Limb (tissue), 2 donors: ENCODE results near the gene CCDC117.

Experiments
- DNase-seq, 2 donors: peaks; one replicate each; pipeline ENCODE4 v3.0.0-alpha.2; 2016; ENCODE audit errors: extremely low spot score in 2 of 2

Gene CCDC117

DNA sequence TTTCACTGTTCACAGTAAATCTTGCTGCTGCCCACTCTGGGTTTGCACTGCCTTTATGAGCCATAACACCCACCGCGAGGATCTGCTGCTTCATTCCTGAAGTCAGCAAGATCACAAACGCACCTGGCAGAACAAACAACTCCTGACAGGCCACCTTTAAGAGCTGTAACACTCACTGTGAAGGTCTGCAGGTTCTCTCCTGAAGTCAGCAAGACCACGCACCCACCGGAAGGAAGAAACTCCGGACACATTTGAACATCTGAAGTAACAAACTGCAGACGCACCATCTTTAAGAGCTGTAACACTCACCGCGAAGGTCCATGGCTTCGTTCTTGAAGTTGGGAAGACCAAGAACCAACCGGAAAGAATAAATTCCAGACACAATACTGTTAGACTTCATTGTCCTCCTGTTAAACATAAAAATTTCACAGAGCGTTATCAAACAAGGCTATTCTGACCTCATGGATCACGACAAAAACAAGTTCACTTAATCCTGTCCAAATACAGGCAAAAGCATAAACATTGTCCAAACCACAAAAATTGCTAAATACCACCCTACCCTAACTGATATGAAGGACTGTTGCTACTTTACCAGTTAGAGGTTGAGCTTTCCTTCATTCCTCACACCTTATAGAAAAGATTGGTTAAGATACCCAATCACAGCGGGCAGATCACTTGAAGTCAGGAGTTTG lies 3.0 kb upstream of the CCDC117 start:
- no peak for DNase-seq

DNA sequence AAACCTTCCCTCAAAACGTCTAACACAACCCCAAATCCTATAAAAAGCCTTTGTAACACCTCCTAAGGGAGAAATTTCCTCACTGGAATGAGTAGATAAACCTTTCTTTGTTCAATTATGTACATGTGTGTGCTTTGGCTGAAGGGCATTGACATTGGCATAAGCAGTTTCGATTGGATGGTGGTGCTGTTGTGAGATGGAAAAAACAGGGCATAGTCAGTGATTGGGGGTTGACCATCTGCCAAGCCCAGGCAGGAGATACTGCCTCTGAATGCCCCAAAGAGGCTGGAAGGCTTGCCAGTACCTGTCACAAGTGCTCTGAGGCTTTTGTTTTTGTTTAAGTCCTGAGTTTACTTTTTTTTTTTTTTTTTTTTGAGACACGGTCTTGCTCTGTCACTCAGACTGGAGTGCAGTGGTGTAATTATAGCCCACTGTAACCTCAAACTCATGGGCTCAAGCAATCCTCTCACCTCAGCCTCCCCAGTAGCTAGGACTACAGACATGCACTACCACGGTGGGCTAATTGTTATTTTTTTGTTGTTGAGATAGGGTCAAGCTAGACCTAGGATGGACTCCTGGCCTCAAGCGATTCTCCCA lies 1.2 kb upstream of the CCDC117 start:
- DNase-seq: no peak

DNA sequence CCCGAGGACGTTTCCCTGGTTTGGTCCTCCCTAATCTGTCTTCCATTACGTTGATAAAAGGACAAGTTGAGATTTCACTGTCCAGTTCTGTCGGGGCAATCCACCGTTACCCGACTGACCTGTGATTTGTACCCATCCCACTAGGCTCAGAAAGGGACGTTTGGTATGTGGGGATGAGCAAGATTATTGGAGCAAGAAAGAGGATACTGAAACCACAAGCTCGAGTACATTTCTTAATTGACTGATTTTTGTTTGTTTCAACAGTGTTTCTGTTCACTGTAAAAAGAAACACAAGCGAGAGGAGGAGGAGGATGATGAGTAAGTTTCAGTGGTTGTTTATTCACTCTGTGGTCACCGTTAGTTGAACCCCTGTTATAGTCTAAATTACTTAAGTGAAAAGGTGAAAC lies 969 bp downstream of the CCDC117 start:
- DNase-seq: no peak

DNA sequence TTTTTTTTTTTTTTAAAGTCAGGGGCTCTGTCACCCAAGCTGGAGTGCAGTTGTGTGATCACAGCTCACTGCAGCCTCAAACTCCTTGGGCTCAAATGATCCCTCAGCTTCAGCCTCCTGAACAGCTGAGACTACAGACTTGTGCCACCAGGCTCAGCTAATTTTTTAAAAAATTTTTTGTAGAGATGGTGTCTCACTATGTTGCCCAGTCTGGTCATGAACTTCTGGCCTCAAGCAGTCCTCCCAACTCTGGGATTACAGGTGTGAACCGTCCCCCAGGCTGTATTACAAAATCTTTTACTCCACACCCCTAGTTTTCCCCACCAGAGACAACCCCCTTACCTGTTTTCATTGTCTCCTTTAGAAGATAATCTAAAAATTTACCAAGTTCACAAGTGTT lies 1.9 kb downstream of the CCDC117 start:
- no peak for DNase-seq

DNA sequence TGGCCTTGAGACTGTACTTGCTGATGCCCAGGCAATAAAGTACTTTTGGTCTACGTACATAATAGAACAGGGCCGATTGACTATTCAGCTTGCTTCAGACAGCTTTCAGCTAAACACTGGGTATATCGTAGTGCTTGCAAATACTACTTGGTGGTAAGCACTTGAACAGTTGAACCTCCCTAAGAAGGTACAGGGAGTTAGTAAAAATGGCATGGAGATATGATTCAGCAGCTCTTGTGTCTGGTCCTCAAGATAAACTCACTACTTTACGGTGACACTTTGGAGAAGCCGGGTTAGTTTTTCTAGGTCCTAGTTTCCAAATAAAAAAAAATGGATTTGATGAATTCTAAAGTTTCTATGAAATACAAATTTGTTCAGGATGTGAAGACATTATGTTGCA lies 7.3 kb downstream of the CCDC117 start:
- no peak for DNase-seq

DNA sequence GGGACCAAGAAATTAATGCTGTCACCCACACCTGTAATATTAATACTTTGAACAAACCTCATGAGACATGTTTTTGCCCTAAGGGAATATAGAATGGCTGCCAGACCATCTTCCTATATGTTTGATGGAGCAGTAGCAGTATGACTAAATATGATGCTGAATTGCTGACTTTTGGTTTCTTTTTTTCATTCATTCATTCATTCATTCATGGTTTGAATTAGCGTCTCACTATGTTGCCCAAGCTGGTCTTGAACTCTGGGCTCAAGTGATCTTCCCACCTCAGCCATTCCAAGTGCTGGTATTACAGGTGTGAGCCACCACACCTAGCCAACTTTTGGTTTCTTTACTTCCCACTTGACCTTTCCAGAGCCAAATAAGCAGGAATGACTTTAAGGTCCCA lies 7.8 kb downstream of the CCDC117 start:
- DNase-seq: no peak

DNA sequence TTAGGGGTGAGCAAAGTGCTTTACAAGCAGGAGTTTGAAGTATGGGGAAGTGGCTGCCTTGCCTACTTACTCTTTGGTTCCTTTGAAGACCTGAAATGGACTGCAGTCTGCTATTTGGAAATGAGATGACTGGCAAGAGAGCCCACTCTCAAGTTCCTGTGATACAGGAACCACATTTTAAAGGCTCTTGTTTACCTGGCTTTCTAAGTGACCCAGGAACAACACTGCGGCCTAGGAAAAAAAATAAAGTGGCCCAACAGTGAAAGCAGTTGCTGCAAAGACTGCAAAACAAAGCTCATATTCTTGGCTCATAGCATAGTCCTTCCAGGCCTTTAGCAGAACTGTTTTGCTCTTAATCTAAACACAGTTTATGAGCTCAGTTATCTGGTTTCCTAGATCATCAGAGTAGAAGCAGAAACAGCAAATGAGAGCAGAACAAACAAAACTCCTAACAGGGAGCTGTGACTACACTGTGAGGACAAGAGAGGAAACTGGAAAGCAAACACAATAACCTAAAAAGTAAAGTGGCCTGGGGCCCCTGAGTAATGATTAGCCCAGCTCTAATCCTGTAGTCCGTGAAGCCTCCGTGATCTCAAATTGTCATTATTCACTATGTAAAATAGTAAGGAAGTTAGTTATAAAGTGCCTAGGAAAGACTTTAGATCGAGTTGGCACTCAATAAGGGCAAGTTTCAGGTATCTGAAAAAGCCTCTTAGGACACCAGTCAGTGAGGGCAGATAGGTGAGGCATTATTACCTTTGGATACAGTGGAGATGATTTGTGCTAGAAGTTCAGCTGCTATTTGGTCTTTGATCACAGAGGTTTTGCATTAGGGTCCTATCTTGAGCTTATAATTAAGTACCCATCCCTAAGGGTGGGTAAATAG lies 11.5 kb downstream of the CCDC117 start:
- no peak for DNase-seq

DNA sequence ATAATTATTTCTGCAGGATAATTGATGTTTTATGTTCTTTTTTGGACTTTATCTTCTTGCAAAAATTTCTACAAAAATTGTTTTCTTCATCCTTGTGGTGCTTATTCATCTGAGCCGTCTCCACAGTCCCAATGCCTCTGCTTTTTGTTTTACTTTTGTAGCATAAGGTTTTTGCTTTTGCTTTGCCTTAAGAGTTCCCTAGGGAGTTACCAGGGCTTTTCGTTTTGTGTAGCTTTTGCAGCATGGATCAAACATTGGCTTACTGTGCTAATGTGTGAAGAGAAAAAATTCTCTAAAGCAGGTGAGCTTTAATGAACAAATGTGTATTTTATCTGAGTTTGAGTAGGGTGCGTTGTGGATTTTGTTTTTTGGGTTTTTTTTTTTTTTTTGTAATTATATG lies 16.1 kb downstream of the CCDC117 start:
- no peak for DNase-seq

DNA sequence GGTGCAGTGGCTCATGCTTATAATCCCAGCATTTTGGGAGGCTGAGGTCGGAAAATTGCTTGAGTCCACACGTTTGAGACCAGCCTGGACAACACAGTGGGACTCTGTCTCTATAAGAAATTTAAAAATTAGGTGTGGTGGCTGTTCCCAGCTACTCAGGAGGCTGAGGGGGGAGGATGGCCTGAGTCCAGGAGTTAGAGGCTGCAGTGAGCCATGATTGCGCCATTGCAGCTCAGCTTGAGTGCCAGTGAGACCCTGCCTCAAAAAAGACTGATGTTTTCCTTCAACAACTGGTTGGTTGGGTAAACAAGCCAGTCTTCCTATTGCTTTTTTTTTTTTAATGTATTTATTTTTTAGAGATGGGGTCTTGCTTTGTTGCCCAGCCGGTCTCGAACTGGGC lies 18.6 kb downstream of the CCDC117 start:
- DNase-seq: no peak

DNA sequence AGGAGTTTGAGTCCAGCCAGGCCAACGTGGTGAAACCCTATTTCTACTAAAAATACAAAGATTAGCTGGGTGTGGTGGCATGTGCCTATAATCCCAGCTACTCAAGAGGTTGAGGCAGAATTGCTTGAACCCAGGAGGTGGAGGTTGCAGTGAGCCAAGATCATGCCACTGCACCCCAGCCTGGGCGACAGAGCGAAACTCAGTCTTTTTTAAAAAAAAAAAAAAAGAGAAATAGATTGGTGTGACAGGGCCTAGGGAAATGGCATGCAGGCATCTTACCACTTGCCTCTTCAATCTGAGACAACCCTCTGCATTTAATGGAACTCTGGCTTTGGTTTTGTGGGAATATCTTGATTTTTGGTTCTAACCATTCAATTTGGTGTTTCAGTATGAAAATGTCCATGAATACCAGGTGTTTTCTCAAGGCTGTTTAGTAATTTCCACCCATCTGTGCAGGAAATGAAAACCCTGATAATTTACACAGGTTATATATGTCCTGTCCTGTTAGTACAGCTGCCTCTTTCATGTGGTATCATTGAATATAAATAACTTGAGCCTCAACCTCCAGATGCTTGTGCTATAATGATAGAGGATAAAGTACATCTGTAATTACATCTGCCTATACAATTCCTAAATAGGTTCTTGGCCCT lies 19.5 kb downstream of the CCDC117 start:
- DNase-seq: no peak

DNA sequence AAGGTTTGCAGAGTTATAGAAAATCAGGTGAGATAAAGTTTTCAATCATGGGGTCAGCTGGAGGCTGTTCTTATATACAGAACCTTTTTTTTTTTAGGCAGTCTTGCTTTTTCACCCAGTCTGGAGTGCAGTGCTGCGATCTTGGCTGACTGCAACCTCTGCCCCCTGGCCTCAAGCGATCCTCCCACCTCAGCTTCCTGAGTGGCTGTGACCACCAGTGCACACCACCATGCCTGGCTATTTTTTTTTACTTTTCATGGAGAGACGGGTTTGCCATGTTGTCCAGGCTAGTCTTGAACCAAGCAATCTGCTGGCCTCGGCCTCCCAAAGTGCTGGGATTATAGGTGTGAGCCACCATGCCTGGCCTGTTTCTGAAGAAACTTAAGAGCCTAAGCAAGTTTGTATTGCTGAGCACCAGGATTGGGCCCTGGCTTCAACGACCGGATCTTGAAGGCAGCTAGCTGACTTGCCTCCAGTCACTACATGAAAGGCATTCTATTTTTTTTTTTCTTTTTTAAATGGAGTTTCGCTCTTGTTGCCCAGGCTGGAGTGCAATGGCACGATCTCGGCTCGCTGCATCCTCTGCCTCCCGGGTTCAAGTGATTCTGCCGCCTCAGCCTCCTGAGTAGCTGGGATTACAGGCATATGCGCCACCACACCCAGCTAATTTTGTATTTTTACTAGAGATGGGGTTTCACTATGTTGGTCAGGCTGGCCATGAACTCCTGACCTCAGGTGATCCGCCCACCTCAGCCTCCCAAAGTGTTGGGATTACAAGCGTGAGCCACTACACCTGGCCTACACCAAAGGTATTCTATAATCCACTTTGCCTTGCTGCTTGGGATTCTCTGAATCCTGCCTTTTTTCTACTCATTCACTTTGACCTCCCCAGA lies 20.2 kb downstream of the CCDC117 start:
- DNase-seq: no peak

DNA sequence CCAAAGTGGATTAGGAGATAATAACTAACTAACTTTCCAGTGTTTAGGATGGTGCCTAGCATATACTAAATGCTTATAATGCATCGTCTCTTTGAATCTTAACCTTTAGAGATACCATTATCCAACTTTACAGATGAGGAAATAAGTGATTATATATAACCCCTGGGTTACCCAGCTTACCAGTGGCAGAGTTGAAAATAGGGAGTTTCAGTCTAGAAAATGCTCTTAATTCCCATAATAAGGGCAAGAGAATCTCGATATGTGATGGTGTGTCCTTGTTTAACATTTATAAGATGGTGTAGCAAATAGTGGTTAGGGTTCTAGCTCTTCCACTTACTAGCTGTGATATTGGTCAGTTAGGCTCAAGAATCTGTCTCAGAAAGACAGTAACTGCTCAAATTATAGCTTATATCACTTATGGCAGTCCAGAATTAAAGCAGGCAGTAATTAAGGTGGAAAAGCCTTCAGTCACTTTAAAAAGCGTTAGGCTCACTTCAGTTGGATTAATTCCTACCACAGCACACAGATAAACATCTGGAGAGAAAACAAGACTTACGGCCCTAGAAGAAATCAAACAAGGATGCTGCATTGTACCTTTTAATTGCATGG lies 21.6 kb downstream of the CCDC117 start:
- no peak for DNase-seq

DNA sequence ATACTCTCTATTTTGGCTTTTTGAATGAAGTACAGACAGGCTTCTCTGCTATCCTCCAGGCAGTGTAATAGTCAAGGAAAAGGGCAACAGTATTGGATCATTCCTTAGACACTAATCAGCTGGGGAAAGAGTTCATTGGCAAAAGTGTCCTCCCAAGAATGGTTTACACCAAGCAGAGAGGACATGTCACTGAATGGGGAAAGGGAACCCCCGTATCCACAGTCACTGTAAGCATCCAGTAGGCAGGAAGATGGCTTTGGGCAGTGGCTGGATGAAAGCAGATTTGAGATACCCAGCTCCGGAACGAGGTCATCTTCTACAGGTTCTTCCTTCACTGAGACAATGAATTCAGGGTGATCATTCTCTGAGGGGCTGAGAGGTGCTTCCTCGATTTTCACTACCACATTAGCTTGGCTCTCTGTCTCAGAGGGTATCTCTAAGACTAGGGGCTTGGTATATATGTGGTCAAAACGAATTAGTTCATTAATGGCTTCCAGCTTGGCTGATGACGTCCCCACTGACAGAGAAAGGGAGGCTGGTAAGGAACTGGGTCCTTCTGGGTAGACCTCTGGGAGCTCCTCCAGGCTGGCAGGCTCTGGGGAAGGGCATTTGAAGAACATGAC lies 22.7 kb downstream of the CCDC117 start:
- DNase-seq: no peak

DNA sequence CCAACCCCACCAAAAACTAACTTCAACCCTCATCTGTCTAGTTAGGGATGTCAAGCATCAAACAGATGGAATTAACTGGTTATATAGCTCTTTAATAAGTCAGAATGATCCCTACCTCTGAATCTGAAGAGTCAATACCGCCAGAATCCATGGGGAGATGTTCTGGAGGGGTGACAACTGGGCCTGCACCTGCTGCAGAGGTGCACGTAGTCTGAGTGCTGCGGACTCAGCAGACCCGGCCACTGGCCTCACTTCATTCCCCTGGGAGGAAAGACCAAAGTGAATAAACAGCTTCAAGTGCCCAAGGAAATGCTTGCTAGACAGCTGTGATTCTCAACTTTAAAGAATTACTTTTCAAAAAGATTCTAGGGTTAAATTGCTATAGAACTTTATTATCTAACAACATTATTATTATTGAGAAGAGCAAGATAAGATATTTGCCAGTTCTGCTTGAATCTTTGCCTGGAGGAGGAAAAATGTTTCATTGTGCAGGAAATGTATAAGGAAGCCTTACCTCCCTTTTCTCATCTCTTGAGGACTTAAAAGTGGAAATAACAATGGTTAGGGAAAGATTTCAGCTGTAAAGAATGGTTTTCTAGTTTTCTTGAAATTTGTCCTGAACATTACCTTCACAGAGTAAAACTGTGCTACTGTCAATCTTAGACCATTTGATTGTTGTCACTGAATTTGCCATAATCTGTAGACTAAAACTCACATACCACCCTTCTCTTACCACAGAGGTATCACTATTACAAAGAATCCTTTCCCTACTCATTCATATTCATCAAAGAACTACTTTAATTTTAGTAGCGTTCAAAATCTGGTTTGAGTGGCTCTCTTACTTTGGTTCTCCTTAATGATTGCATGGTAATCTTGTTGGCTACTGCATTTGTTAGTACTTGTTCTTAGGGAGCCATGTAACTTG lies 23.7 kb downstream of the CCDC117 start:
- no peak for DNase-seq

DNA sequence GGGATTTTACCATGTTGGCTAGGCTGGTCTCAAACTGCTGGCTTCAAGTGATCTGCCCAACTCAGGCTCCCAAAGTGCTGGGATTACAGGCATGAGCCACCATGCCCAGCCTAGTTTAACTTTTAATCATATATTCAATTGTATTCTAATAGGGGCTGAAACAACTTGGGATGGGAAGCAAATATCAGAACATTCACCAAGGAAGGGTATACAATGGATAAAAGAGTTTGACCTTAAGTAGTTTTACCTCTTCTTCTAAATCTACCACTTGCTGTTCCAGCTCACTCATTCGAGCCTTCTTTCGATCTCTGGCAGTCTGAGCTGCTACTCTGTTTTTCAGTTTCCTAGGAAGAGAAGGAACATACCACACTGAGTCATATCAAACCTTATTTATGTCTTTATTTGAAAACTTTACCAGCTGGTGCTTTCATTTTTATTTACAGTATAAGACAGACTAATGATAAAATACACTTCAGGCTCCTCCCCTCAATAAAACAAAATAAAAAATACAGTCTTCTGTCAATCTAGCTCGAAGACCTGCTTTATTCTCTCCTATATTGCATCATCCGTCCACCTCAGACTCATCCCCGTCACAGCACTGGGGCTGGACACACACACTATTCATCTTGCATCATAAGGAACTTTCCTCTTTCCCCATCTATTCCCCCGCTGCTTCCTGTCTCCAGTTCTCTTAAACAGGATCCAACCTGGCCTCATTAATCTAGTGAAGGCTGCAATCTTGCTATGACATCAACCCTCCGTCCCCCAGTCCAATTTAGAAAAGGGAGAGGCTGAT lies 26.5 kb downstream of the CCDC117 start:
- peak; percentile 47 to 54 for DNase-seq

DNA sequence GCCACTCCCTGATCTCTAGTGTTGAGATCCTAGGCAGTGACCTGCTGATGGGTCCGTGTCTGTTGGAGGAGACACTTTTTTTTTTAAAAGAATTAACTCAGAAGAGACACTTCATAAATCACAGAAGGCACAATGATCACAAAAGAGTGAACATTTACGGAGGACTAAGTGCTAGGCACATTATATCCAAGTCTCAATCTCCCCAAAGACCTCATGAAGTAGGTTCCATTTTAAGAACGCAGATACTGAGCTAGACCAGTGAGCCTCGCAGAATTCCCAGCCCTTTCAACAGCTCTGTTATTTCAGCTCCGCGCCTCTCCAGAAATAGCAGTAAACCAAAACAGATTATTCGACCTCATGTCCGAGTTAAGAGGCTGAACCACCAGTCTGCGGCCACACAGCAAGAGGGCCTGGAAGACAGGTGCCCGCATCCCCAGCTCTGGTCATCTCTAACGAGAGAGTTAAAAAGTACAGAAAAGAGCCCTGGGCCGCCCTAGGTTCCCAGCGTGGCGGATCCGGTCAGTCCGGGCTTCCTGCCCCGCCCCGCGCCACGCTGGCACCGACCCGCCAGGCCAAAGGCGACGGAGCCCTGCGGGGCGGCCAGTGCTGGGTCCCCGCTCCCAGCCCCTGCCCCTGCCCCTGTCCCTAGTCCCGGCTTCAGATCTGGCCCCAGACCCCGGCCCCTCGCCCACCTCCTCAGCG lies 27.3 kb downstream of the CCDC117 start:
- DNase-seq: no peak

DNA sequence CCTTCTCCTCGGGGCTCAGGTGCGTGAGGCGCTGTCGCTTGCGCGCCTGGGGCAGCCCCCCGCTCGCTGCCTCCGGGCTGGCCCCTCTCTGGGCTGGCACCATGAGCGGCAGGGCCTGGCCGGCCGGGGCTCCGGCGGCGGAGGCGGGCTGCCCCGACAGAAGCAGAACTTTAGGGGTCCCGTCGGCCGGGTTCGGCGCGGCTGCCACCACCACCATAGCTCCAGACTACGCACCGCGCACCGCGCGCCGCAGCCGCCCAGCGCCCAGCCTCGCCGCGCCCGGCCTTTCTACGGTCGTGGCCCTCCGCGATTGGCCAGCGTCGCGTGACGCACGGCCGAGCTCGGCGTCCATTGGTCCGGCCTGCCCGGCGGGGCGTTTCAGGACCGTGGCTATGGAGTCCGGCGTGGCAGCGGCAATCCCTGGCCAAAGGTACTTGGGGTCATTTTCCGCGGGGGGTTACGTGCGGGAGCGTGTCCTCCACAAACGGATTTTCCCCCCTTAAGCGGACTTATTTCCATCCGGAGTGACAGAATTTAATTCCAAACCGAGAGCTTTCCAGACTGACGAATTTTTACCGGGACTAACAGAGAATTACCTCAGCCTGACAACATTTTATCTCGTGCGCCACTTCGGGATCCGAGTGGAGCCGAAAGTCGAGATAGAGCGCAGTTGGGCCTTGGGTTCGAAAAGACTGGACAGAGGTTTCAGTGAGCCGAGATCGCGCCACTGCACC lies 28.0 kb downstream of the CCDC117 start, which contains the start of gene XBP1:
TSS of gene XBP1 (minus strand) at position 262 of the 734 bp plus-strand sequence.
- peak; percentile 92 to 95 for DNase-seq
